Fibroblast of lung (primary cell): Measurements from ENCODE around the gene DLX6. TPM values are rescaled to one million over a fixed set of nuclear protein-coding genes. Genes with fewer than 3 reads are reported as not detected.

ENCODE experiments used
- DNase-seq, 2 donors: peaks; one replicate each; pipeline versions ENCODE4 v3.0.0 to v3.0.0-alpha.2; 2010; ENCODE audit warnings: low read depth in 2 of 2
- H2AFZ ChIP-seq: 2 replicates; pipeline ENCODE4 v1.5.1; 2012; ENCODE audit warnings: low read length, control low read depth, inconsistent platforms
- H3K27ac ChIP-seq: 2 replicates; pipeline ENCODE4 v1.5.1; 2011; ENCODE audit warnings: low read length, control low read depth; ENCODE audit not compliant: insufficient read depth
- H3K27me3 ChIP-seq: 2 replicates; pipeline ENCODE4 v1.5.1; 2011; ENCODE audit warnings: mild to moderate bottlenecking, low read length; ENCODE audit not compliant: control insufficient read depth, insufficient read depth
- H3K36me3 ChIP-seq: 2 replicates; pipeline ENCODE4 v1.5.1; 2011; ENCODE audit warnings: low read length; ENCODE audit not compliant: control insufficient read depth, insufficient read depth
- H3K4me1 ChIP-seq: 2 replicates; pipeline ENCODE4 v1.5.1; 2011; ENCODE audit warnings: low read length; ENCODE audit not compliant: control insufficient read depth, insufficient read depth; ENCODE audit errors: extremely low read depth
- H3K4me2 ChIP-seq: 2 replicates; pipeline ENCODE4 v1.5.1; 2011; ENCODE audit warnings: low read length, control low read depth; ENCODE audit not compliant: insufficient read depth; ENCODE audit errors: extremely low read depth
- H3K4me3 ChIP-seq, 4 experiments: fragments of 200-600 bp in 1 of 4; sonication (generic) in 1 of 4; replicated peaks in 1 of 4; 2 replicates each; pipeline ENCODE4 v1.5.1; 2011 to 2016; ENCODE audit warnings: low read length in 4 of 4, low read depth in 3 of 4, mild to moderate bottlenecking in 3 of 4, control low read depth in 2 of 4, inconsistent platforms in 1 of 4, mixed read lengths in 1 of 4; ENCODE audit not compliant: insufficient read depth in 1 of 4; ENCODE audit errors: control extremely low read depth in 1 of 4
- H3K79me2 ChIP-seq: 2 replicates; pipeline ENCODE4 v1.5.1; 2012; ENCODE audit warnings: mild to moderate bottlenecking, low read length, inconsistent platforms; ENCODE audit not compliant: control insufficient read depth, insufficient read depth
- H3K9ac ChIP-seq: 2 replicates; pipeline ENCODE4 v1.5.1; 2011; ENCODE audit warnings: mild to moderate bottlenecking, low read length, control low read depth; ENCODE audit not compliant: insufficient read depth
- H3K9me3 ChIP-seq: 2 replicates; pipeline ENCODE4 v1.5.1; 2012; ENCODE audit warnings: low read depth, low read length; ENCODE audit not compliant: control insufficient read depth, insufficient read depth
- H4K20me1 ChIP-seq: 2 replicates; pipeline ENCODE4 v1.5.1; 2011; ENCODE audit warnings: low read length; ENCODE audit not compliant: control insufficient read depth, insufficient read depth; ENCODE audit errors: extremely low read depth
- CTCF ChIP-seq, 2 donors: IDR thresholded peaks in 1 of 2; conservative IDR thresholded peaks in 1 of 2; 1 replicate in 1 of 2; 2 replicates in 1 of 2; pipeline ENCODE4 v1.5.1; 2011 to 2012; ENCODE audit warnings: low read length in 2 of 2, control low read depth in 1 of 2, inconsistent platforms in 1 of 2, low read depth in 1 of 2, mild to moderate bottlenecking in 1 of 2
- EZH2 ChIP-seq: IDR thresholded peaks from 2 replicates; pipeline ENCODE4 v1.5.1; 2012; ENCODE audit warnings: low read length, control low read depth, mild to moderate bottlenecking; ENCODE audit errors: missing control alignments
- polyA plus RNA-seq, 2 donors: library from polyadenylated mRNA; depleted of rRNA in 1 of 2; stranded (reverse) in 1 of 2; unstranded in 1 of 2; fragments of >200 nt; gene quantifications; 2 replicates each; pipeline ENCODE4 v1.2.1, GENCODE V29; 2011 to 2012; ENCODE audit warnings: missing spikeins in 1 of 2
- total RNA-seq: library from RNA; depleted of rRNA; stranded (reverse); fragments of >200 nt; gene quantifications from 2 replicates; pipeline ENCODE4 v1.2.1, GENCODE V29; 2014

Gene DLX6
- total and polyA plus RNA-seq, 2 donors (not counting 1 experiment from before 2014, with no cell fraction given): under 0.01 TPM; not detected in 1

- Histone ChIP-seq H3K36me3 (no peaks in the 10 kb centered on the region), H3K79me2 (no peaks in the 10 kb centered on the region), H3K4me2 (no peak overlapping the region), H3K9me3 (no peaks in the 10 kb centered on the region), H3K27ac (no peak overlapping the region), H3K27me3 (peaks cover 21% of the 10 kb centered on the region), H3K9ac (no peak overlapping the region), H3K4me3 (no peak overlapping the region), H3K4me1 (no peaks in the 10 kb centered on the region), H4K20me1 (no peaks in the 10 kb centered on the region), H2AFZ (no peak overlapping the region)
- no peak for DNase-seq
- TF ChIP-seq CTCF (conservative IDR thresholded peaks at IDR 0.05 in 1 of 2, IDR thresholded peaks at IDR 0.05 in 1 of 2; ENCODE audit: low read depth in 1 of 2, low read length in 2 of 2) (no peak), EZH2 (no peak)
Measured at GRCh38 chr7:96987719-96988118, 17.6 kb upstream of the DLX6 start.

GRCh38 chr7:96989241-96989858, 16.0 kb upstream of the DLX6 start:
- Histone ChIP-seq H3K27me3 (peaks cover 37% of the 10 kb centered on the region), H3K4me2 (no peak overlapping the region), H3K9ac (no peak overlapping the region), H3K79me2 (no peaks in the 10 kb centered on the region), H3K4me3 (no peak overlapping the region), H3K27ac (no peak overlapping the region), H3K4me1 (no peaks in the 10 kb centered on the region), H2AFZ (no peak overlapping the region), H4K20me1 (no peaks in the 10 kb centered on the region), H3K36me3 (no peaks in the 10 kb centered on the region), H3K9me3 (no peaks in the 10 kb centered on the region)
- no peak for DNase-seq
- TF ChIP-seq EZH2 (peak; percentile 42), CTCF (conservative IDR thresholded peaks at IDR 0.05 in 1 of 2, IDR thresholded peaks at IDR 0.05 in 1 of 2; ENCODE audit: low read depth in 1 of 2, low read length in 2 of 2) (no peak)

GRCh38 chr7:96989859-96990317, 15.5 kb upstream of the DLX6 start:
- Histone ChIP-seq H3K27me3 (peaks cover 37% of the 10 kb centered on the region), H3K79me2 (no peaks in the 10 kb centered on the region), H4K20me1 (no peaks in the 10 kb centered on the region), H3K4me2 (no peak overlapping the region), H3K36me3 (no peaks in the 10 kb centered on the region), H3K4me1 (no peaks in the 10 kb centered on the region), H3K4me3 (no peak overlapping the region), H2AFZ (no peak overlapping the region), H3K9me3 (no peaks in the 10 kb centered on the region), H3K9ac (no peak overlapping the region), H3K27ac (no peak overlapping the region)
- TF ChIP-seq CTCF (conservative IDR thresholded peaks at IDR 0.05 in 1 of 2, IDR thresholded peaks at IDR 0.05 in 1 of 2; ENCODE audit: low read depth in 1 of 2, low read length in 2 of 2) (no peak), EZH2 (peak; percentile 3)
- DNase-seq: no peak
